ENCODE measurements around the gene HLA-DPA1.

The HLA-DPA1 gene

GRCh38 chr6:33034554-33034953 is 38.9 kb downstream of the HLA-DPA1 start:
- DNase-seq (ENCODE audit: low read depth in 2 of 2) = no peak
- no peak for TF ChIP-seq CTCF (IDR thresholded peaks at IDR 0.05; ENCODE audit: low read depth, low read length)
- no peak overlapping the region for H3K4me3 ChIP-seq (replicated peaks in 1 of 2; ENCODE audit: low read depth in 2 of 2, low read length in 2 of 2)

GRCh38 chr6:33030245-33030644 is 43.2 kb downstream of the HLA-DPA1 start:
- no peak overlapping the region for H3K4me3 ChIP-seq (replicated peaks in 1 of 2; ENCODE audit: low read depth in 2 of 2, low read length in 2 of 2)
- no peak for DNase-seq (ENCODE audit: low read depth in 2 of 2)
- TF ChIP-seq CTCF (IDR thresholded peaks at IDR 0.05; ENCODE audit: low read depth, low read length) = no peak

- TF ChIP-seq CTCF (IDR thresholded peaks at IDR 0.05; ENCODE audit: low read depth, low read length) = no peak
- peak in 1 of 2 donors; percentile 5 for DNase-seq (ENCODE audit: low read depth in 2 of 2)
- H3K4me3 ChIP-seq (replicated peaks in 1 of 2; ENCODE audit: low read depth in 2 of 2, low read length in 2 of 2) = no peak overlapping the region
Observed at GRCh38 chr6:33029328-33030184, 43.9 kb downstream of the HLA-DPA1 start.

GRCh38 chr6:33028220-33028849 is 45.1 kb downstream of the HLA-DPA1 start:
- no peak for TF ChIP-seq CTCF (IDR thresholded peaks at IDR 0.05; ENCODE audit: low read depth, low read length)
- no peak overlapping the region for H3K4me3 ChIP-seq (replicated peaks in 1 of 2; ENCODE audit: low read depth in 2 of 2, low read length in 2 of 2)
- no peak for DNase-seq (ENCODE audit: low read depth in 2 of 2)

- no peak overlapping the region for H3K4me3 ChIP-seq (replicated peaks in 1 of 2; ENCODE audit: low read depth in 2 of 2, low read length in 2 of 2)
- no peak for DNase-seq (ENCODE audit: low read depth in 2 of 2)
- TF ChIP-seq CTCF (IDR thresholded peaks at IDR 0.05; ENCODE audit: low read depth, low read length) = no peak
Observed at GRCh38 chr6:33024521-33024920, 48.9 kb downstream of the HLA-DPA1 start.

- TF ChIP-seq CTCF (IDR thresholded peaks at IDR 0.05; ENCODE audit: low read depth, low read length) = no peak
- H3K4me3 ChIP-seq (replicated peaks in 1 of 2; ENCODE audit: low read depth in 2 of 2, low read length in 2 of 2) = no peak overlapping the region
- DNase-seq (ENCODE audit: low read depth in 2 of 2) = no peak
Observed at GRCh38 chr6:33023536-33023935, 49.9 kb downstream of the HLA-DPA1 start.
